PC-3 (cell line): ENCODE measurements around the gene MIA. TPM values are rescaled to one million over a fixed set of nuclear protein-coding genes. Genes with fewer than 3 reads are reported as not detected.

ENCODE experiments used
- ATAC-seq: fragments of 200-7000 bp; cut with Tn5 transposase; 2 replicates; pipeline ENCODE4 v1.9.1; 2020; ENCODE audit warnings: mild to moderate bottlenecking, moderate library complexity
- BruUV-seq: library from RNA; stranded (reverse); fragments of 400-500 nt; replicated peaks from 2 replicates; lab custom pipeline; 2021; lab: Mats Ljungman, UMichigan
- CTCF ChIA-PET: fragments of 300-600 bp; sonication (Branson Sonifier 250); formaldehyde crosslinking; loops from one replicate; lab custom pipeline; 2022; ENCODE audit warnings: antibody characterized with exemption; lab: Charles Lee
- POLR2A ChIA-PET: fragments of 300-600 bp; sonication (Branson Sonifier 250); formaldehyde crosslinking; loops from one replicate; lab custom pipeline; 2022; ENCODE audit warnings: antibody characterized with exemption; ENCODE audit not compliant: unreplicated experiment; lab: Charles Lee
- DNase-seq: peaks from one replicate; pipeline ENCODE4 v3.0.0-alpha.2; 2015
- H2AFZ ChIP-seq: fragments of 300-600 bp; sonication (generic); 2 replicates; pipeline ENCODE4 v1.6.0; 2016; ENCODE audit warnings: antibody characterized with exemption, low read length
- H3F3A ChIP-seq: fragments of 300-600 bp; sonication (generic); one replicate; pipeline ENCODE4 v1.6.0; 2017; ENCODE audit warnings: antibody characterized with exemption, low read length, control low read depth, mild to moderate bottlenecking; ENCODE audit not compliant: unreplicated experiment
- H3K27ac ChIP-seq: fragments of 300-600 bp; sonication (generic); 2 replicates; pipeline ENCODE4 v1.5.1; 2016; ENCODE audit warnings: mild to moderate bottlenecking, low read length
- H3K27me3 ChIP-seq: fragments of 300-600 bp; sonication (generic); 2 replicates; pipeline ENCODE4 v1.6.1; 2016; ENCODE audit warnings: low read length, mixed read lengths
- H3K36me3 ChIP-seq: fragments of 300-600 bp; sonication (generic); 2 replicates; pipeline ENCODE4 v1.6.1; 2016; ENCODE audit warnings: low read depth, mixed run types, low read length, mixed read lengths
- H3K4me1 ChIP-seq: fragments of 300-600 bp; sonication (generic); 2 replicates; pipeline ENCODE4 v1.5.1; 2016; ENCODE audit warnings: low read length; ENCODE audit not compliant: insufficient read depth
- H3K4me2 ChIP-seq: fragments of 300-600 bp; sonication (generic); 2 replicates; pipeline ENCODE4 v1.6.0; 2016; ENCODE audit warnings: low read length
- H3K4me3 ChIP-seq: fragments of 300-600 bp; sonication (generic); 2 replicates; pipeline ENCODE4 v1.5.1; 2016; ENCODE audit warnings: mild to moderate bottlenecking, low read length, mixed read lengths
- H3K79me2 ChIP-seq: fragments of 300-600 bp; sonication (generic); 2 replicates; pipeline ENCODE4 v1.6.1; 2017; ENCODE audit warnings: low read length, mixed read lengths
- H3K9ac ChIP-seq: fragments of 300-600 bp; sonication (generic); 2 replicates; pipeline ENCODE4 v1.6.0; 2016; ENCODE audit warnings: mild to moderate bottlenecking, low read length
- H3K9me2 ChIP-seq: fragments of 300-600 bp; sonication (generic); replicated peaks from 2 replicates; pipeline ENCODE4 v1.6.1; 2016; ENCODE audit warnings: mixed run types, low read length, mixed read lengths
- H3K9me3 ChIP-seq: fragments of 300-600 bp; sonication (generic); 2 replicates; pipeline ENCODE4 v1.6.1; 2016; ENCODE audit warnings: low read length, mixed read lengths
- H4K20me1 ChIP-seq: fragments of 300-600 bp; sonication (generic); 2 replicates; pipeline ENCODE4 v1.6.1; 2016; ENCODE audit warnings: low read length, mixed read lengths
- EZH2 ChIP-seq: fragments of 300-600 bp; sonication (generic); IDR thresholded peaks from one replicate; pipeline ENCODE4 v1.6.1; 2017; ENCODE audit warnings: antibody characterized with exemption, mild to moderate bottlenecking, low read length; ENCODE audit not compliant: unreplicated experiment
- EZH2phosphoT487 ChIP-seq: fragments of 300-600 bp; sonication (generic); IDR thresholded peaks from 2 replicates; pipeline ENCODE4 v1.6.1; 2018; ENCODE audit warnings: mild to moderate bottlenecking, antibody characterized with exemption, low read length, borderline replicate concordance
- intact Hi-C: fragments of 100-400 bp; cut with micrococcal nuclease; formaldehyde crosslinking; loops from 2 replicates; pipeline ENCODE4 v1.9.0; 2023
- total RNA-seq: library from RNA; depleted of rRNA; stranded (reverse); fragments of >200 nt; gene quantifications from 2 replicates; pipeline ENCODE4 v1.2.3, GENCODE V29; 2014

Gene MIA
- total RNA-seq, 1 experiment from 2014 or later = not detected

GRCh38 chr19:40801426-40802299 is 26.3 kb downstream of the MIA start:
- no peaks in the 10 kb centered on the region for H3K9me2 ChIP-seq
- H2AFZ ChIP-seq = no peak overlapping the region
- H3K27ac ChIP-seq = no peak overlapping the region
- H3K4me1 ChIP-seq = peaks cover 36% of the 10 kb centered on the region
- BruUV-seq = TSS peak; percentile 47
- ATAC-seq (no peak), DNase-seq (no peak)
- H4K20me1 ChIP-seq = peaks cover 15% of the 10 kb centered on the region; the same call in 1 of the 2 replicates
- intact Hi-C loops = no loop called here
- peaks cover 62% of the 10 kb centered on the region for H3K79me2 ChIP-seq
- peaks cover 2% of the 10 kb centered on the region for H3K36me3 ChIP-seq
- no peak overlapping the region for H3K9ac ChIP-seq
- H3K4me2 ChIP-seq = peak overlapping the region; percentile 28; the same call in 1 of the 2 replicates
- CTCF ChIA-PET = no interaction called here
- H3F3A ChIP-seq = no peaks in the 10 kb centered on the region
- POLR2A ChIA-PET = no interaction called here
- no peaks in the 10 kb centered on the region for H3K27me3 ChIP-seq
- no peaks in the 10 kb centered on the region for H3K9me3 ChIP-seq
- no peak overlapping the region for H3K4me3 ChIP-seq
- no peak for TF ChIP-seq EZH2phosphoT487
- TF ChIP-seq EZH2 = no peak

- no peak overlapping the region for H3K27ac ChIP-seq
- H3K4me1 ChIP-seq = peaks cover 36% of the 10 kb centered on the region
- no TSS peak for BruUV-seq
- H3K27me3 ChIP-seq = no peaks in the 10 kb centered on the region
- POLR2A ChIA-PET = interaction anchor here (0.5 kb wide), 1 partner anchor 152 kb away, joined by 3 read pairs; no protein-coding TSS in a partner anchor
- H3K9me2 ChIP-seq = no peaks in the 10 kb centered on the region
- H3K9me3 ChIP-seq = no peaks in the 10 kb centered on the region
- H3F3A ChIP-seq = no peaks in the 10 kb centered on the region
- H3K4me2 ChIP-seq = peak overlapping the region; percentile 28
- intact Hi-C loops = no loop called here
- H2AFZ ChIP-seq = no peak overlapping the region
- TF ChIP-seq EZH2 (no peak), EZH2phosphoT487 (no peak)
- H4K20me1 ChIP-seq = peaks cover 15% of the 10 kb centered on the region; the same call in 1 of the 2 replicates
- DNase-seq = no peak
- H3K79me2 ChIP-seq = peaks cover 62% of the 10 kb centered on the region
- no peak for ATAC-seq
- H3K9ac ChIP-seq = no peak overlapping the region
- peaks cover 2% of the 10 kb centered on the region for H3K36me3 ChIP-seq
- no peak overlapping the region for H3K4me3 ChIP-seq
- CTCF ChIA-PET = no interaction called here
Measured at GRCh38 chr19:40802300-40803169, 27.2 kb downstream of the MIA start.

- H3K4me1 ChIP-seq = peaks cover 32% of the 10 kb centered on the region
- CTCF ChIA-PET = no interaction called here
- POLR2A ChIA-PET = no interaction called here
Measured at GRCh38 chr19:40803170-40803856, 28.0 kb downstream of the MIA start.

More at GRCh38 chr19:40803170-40803856, 28.0 kb downstream of the MIA start:
- Histone ChIP-seq H3K27me3 (no peaks in the 10 kb centered on the region), H3K9ac (no peak overlapping the region), H3K9me2 (no peaks in the 10 kb centered on the region), H4K20me1 (peaks cover 15% of the 10 kb centered on the region; the same call in 1 of the 2 replicates), H3K9me3 (no peaks in the 10 kb centered on the region), H3F3A (no peaks in the 10 kb centered on the region), H3K4me2 (peak overlapping the region; percentile 28), H3K4me3 (no peak overlapping the region), H3K79me2 (peaks cover 62% of the 10 kb centered on the region), H3K36me3 (peaks cover 2% of the 10 kb centered on the region), H2AFZ (no peak overlapping the region), H3K27ac (no peak overlapping the region)
- intact Hi-C loops = no loop called here
- no peak for TF ChIP-seq EZH2
- DNase-seq (no peak), ATAC-seq (no peak)
- BruUV-seq = no TSS peak
